ENCODE results near the gene RRBP1.

DNA sequence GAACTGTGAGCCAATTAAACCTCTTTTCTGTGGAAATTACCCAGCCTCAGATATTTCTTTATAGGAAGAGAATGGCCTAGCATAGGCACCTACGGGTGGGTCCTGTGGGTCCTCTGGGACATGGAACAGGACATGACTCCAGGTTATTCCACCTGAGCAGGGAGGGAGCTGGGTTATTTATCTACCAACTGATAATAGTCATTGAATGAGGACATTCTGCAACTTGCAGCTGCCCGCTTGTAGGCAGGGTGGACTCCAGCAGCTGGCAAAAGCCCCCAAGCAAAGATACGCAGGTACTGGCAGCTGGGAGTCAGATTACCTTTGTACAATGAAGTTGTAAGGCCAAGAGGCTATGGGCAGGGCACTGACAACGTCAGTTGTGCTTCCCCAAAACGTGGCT lies 16.3 kb upstream of the RRBP1 start:
- TF ChIP-seq CTCF (IDR thresholded peaks at IDR 0.05; ENCODE audit: low read depth, low read length) (no peak), EZH2phosphoT487 (IDR thresholded peaks at IDR 0.05; ENCODE audit: low read depth) (no peak)

Data from OCI-LY3 (cell line).